ENCODE data around the gene DUSP8.

The DUSP8 gene

DNA sequence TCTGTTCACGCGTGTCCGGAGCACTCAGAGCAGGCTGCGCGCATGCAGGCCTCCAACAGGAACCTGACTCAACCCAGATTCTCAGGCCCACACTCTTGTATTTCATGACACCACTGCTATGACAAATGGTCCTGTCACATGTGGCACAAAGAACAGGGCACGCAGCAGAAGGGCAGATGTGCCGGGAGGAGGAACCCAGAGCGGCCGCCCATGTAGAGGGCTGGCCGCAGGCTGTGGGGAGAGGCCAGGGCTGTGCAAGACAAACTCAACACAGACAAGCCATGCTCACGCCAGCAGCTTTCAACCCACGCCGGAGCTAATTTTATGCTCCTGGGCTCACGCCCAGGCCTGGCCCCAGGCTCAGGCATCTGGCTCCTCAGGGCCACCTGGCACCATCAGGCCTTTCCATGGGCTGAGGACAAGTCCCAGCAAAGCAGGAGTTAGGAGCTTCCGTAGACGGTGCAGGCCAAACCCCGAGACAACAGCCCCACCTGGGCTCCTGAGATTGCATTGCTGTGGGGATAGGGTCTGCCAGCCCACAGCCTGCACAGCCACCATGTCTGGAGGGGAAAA is 40.0 kb downstream of the DUSP8 start:
- DNase-seq (ENCODE audit: low read depth, low spot score), result no peak
- no peak overlapping the region for H3K27ac ChIP-seq (ENCODE audit: low read length)

DNA sequence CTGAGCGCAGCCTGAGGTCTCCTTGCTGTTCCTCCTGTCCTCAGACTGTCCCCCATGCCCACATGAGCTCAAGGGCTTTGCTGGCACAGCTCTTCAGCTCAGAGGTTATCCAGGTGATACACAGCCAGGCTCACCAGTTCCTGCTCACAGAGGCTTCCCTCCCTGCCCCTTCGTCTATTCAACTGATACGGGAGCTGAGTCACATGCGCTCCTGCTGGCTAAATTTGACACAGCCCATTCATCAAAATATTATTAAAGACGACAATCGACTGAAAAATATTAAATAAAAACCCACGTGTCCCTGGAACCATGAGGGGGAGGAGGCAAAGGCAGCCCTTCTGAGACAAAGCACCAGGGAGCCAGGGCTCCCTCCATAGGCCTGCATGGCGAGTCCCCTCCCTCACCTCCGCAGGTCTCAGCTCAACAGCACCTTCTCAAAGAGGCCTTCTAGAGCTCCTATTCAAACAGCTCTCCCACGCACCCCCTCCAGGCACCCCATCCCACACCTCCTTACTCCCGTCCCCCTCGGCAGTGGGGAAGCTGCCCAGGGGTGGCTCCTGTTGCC is 40.5 kb downstream of the DUSP8 start:
- no peaks in the 10 kb centered on the region for H3K9me3 ChIP-seq (ENCODE audit: control insufficient read depth, insufficient read depth, low read length)
- H3K27ac ChIP-seq (ENCODE audit: low read length), result no peak overlapping the region
- H3K27me3 ChIP-seq (ENCODE audit: control insufficient read depth, insufficient read depth, low read length), result no peaks in the 10 kb centered on the region
- WGBS (ENCODE audit: insufficient coverage, insufficient read length), result no CpG with 5 or more reads among the region's 12 CpGs
- no peaks in the 10 kb centered on the region for H3K4me1 ChIP-seq (ENCODE audit: control insufficient read depth, insufficient read depth, low read length)
- H3K4me3 ChIP-seq (ENCODE audit: low read length), result no peak overlapping the region
- no peak for DNase-seq (ENCODE audit: low read depth, low spot score)
- H3K36me3 ChIP-seq (ENCODE audit: control insufficient read depth, insufficient read depth, low read length), result no peaks in the 10 kb centered on the region

More for the DNA sequence above, 40.0 kb downstream of the DUSP8 start:
- WGBS (ENCODE audit: insufficient coverage, insufficient read length), result no CpG with 5 or more reads among the region's 17 CpGs
- Histone ChIP-seq H3K36me3 (ENCODE audit: control insufficient read depth, insufficient read depth, low read length) (no peaks in the 10 kb centered on the region), H3K4me3 (ENCODE audit: low read length) (no peak overlapping the region), H3K27me3 (ENCODE audit: control insufficient read depth, insufficient read depth, low read length) (no peaks in the 10 kb centered on the region), H3K9me3 (ENCODE audit: control insufficient read depth, insufficient read depth, low read length) (no peaks in the 10 kb centered on the region), H3K4me1 (ENCODE audit: control insufficient read depth, insufficient read depth, low read length) (no peaks in the 10 kb centered on the region)

DNA sequence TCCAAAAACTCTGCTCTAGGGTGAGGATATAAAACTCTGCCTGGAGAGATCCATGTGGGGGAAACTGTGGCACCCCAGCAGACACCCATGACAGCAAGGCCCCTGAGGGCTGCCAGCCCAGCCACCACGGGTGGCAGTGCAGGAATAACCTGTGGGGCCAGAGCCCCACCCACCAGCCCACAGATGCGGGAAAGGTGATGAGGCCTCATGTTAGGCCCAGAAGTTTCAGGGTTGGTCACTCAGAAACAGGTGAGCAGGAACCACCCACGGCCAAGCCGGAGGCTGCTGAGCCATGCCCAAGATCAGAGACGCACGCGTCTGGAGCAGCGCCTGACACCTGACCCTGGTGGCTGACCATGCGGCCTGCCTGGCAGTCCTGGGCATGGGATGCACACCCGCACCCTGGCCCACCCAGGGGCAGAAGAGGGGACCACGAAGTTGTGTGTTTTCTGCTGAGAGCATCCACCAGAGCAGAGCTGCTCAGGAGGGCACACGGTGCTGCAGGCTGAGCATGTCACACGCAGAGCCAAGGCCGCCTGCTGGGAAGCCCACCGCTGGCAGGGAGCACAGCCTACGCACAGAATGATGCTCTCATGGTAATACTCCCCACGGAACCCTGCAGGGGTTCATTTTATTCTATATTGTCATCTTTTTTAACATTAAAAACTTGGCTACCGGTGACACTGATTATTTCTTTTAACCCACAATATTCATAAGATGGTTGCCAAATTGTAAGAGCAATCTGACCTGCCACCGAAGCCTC is 41.2 kb downstream of the DUSP8 start:
- no peaks in the 10 kb centered on the region for H3K27me3 ChIP-seq (ENCODE audit: control insufficient read depth, insufficient read depth, low read length)
- no peak for DNase-seq (ENCODE audit: low read depth, low spot score)
- no CpG with 5 or more reads among the region's 19 CpGs for WGBS (ENCODE audit: insufficient coverage, insufficient read length)
- H3K9me3 ChIP-seq (ENCODE audit: control insufficient read depth, insufficient read depth, low read length), result no peaks in the 10 kb centered on the region
- no peaks in the 10 kb centered on the region for H3K4me1 ChIP-seq (ENCODE audit: control insufficient read depth, insufficient read depth, low read length)
- H3K27ac ChIP-seq (ENCODE audit: low read length), result no peak overlapping the region
- no peak overlapping the region for H3K4me3 ChIP-seq (ENCODE audit: low read length)
- no peaks in the 10 kb centered on the region for H3K36me3 ChIP-seq (ENCODE audit: control insufficient read depth, insufficient read depth, low read length)

DNA sequence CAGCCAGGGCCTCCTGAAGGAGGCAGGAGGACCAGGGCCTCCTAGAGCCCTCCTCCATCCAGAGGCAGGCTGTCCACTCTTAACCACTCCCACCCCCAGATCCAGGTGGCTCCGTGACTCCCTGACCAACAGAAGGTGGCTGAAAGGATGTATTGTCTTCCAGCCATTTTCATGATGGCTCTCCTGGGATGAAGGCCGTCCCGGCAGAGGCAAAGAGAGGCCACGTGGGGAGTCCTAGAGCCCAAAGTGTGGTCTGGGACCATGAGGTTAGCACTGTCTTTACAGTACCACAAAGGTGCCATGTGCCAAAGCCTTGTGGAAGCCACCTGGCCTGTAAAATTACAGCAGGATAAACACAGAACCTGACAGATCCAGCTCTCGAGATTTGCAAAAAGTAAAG is 42.3 kb downstream of the DUSP8 start:
- DNase-seq (ENCODE audit: low read depth, low spot score), result no peak
- no peak overlapping the region for H3K4me3 ChIP-seq (ENCODE audit: low read length)
- no peak overlapping the region for H3K27ac ChIP-seq (ENCODE audit: low read length)
- no CpG with 5 or more reads among the region's 5 CpGs for WGBS (ENCODE audit: insufficient coverage, insufficient read length)
- H3K27me3 ChIP-seq (ENCODE audit: control insufficient read depth, insufficient read depth, low read length), result no peaks in the 10 kb centered on the region
- H3K9me3 ChIP-seq (ENCODE audit: control insufficient read depth, insufficient read depth, low read length), result no peaks in the 10 kb centered on the region
- H3K4me1 ChIP-seq (ENCODE audit: control insufficient read depth, insufficient read depth, low read length), result no peaks in the 10 kb centered on the region
- H3K36me3 ChIP-seq (ENCODE audit: control insufficient read depth, insufficient read depth, low read length), result no peaks in the 10 kb centered on the region

DNA sequence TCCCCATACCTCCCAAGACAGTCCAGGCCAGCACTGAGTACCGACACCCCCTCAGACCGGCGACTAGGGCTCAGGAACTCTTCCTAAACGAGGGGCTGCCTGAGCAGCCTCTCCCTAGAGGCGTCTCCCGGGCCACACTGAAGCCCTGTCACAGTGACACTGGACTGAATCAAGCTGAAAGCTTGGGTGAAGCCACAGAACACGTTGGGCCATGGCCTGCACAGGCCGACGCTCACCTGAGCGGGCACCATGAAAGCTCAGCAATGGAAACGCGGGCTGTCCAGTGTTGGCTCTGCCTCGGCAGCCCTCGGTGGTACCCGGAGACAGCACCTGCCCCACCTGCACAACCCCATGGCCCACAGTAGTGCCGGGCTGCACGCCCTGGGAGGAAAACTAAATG is 42.8 kb downstream of the DUSP8 start:
- no CpG with 5 or more reads among the region's 17 CpGs for WGBS (ENCODE audit: insufficient coverage, insufficient read length)
- no peaks in the 10 kb centered on the region for H3K36me3 ChIP-seq (ENCODE audit: control insufficient read depth, insufficient read depth, low read length)

DNA sequence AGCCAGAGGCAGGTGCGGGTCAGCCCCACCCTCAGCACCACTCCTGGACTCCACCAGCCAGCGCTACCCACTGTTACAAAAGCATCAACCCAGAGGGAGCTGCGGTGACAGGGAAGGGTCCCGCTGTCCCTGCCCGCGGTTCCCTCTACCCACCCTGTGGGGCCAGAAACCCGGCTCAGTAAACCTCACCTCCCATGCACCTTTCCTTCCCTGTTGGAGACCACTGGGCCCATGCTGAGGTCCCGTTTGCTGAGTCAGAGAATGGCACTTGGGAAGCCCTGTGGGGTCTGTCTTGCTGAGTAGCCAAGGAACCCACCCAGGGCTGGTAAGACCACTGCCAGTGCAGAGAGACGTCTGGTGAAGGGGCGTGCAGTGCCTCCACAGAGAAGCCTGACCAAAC is 43.4 kb downstream of the DUSP8 start:
- Histone ChIP-seq H3K9me3 (ENCODE audit: control insufficient read depth, insufficient read depth, low read length) (no peaks in the 10 kb centered on the region), H3K27ac (ENCODE audit: low read length) (no peak overlapping the region), H3K27me3 (ENCODE audit: control insufficient read depth, insufficient read depth, low read length) (no peaks in the 10 kb centered on the region), H3K4me3 (ENCODE audit: low read length) (no peak overlapping the region), H3K4me1 (ENCODE audit: control insufficient read depth, insufficient read depth, low read length) (no peaks in the 10 kb centered on the region), H3K36me3 (ENCODE audit: control insufficient read depth, insufficient read depth, low read length) (no peaks in the 10 kb centered on the region)
- no CpG with 5 or more reads among the region's 10 CpGs for WGBS (ENCODE audit: insufficient coverage, insufficient read length)
- DNase-seq (ENCODE audit: low read depth, low spot score), result no peak

More for the DNA sequence above, 42.8 kb downstream of the DUSP8 start:
- no peak overlapping the region for H3K4me3 ChIP-seq (ENCODE audit: low read length)
- no peaks in the 10 kb centered on the region for H3K27me3 ChIP-seq (ENCODE audit: control insufficient read depth, insufficient read depth, low read length)
- H3K4me1 ChIP-seq (ENCODE audit: control insufficient read depth, insufficient read depth, low read length), result no peaks in the 10 kb centered on the region
- no peak for DNase-seq (ENCODE audit: low read depth, low spot score)
- no peaks in the 10 kb centered on the region for H3K9me3 ChIP-seq (ENCODE audit: control insufficient read depth, insufficient read depth, low read length)
- H3K27ac ChIP-seq (ENCODE audit: low read length), result no peak overlapping the region

DNA sequence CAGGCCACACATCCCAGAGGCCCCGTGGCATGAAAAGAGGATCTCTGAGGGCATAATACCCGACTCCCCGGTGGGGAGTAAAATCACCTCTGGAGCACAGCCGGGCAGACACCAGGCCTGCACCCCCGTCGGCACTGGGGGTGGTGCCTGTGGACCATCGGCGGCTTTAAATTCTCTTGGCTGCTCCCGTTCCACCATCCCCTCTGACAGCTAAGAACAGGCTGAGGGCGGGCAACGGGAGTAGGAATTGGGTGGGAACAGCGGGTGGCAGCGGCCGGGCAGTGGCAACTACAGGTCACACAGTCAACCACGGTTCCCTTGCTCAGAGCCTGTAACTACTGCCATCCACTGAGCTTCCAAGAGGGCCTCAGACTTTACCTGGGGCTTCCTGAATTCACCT is 45.3 kb downstream of the DUSP8 start:
- Histone ChIP-seq H3K4me1 (ENCODE audit: control insufficient read depth, insufficient read depth, low read length) (no peaks in the 10 kb centered on the region), H3K27me3 (ENCODE audit: control insufficient read depth, insufficient read depth, low read length) (no peaks in the 10 kb centered on the region), H3K9me3 (ENCODE audit: control insufficient read depth, insufficient read depth, low read length) (no peaks in the 10 kb centered on the region), H3K27ac (ENCODE audit: low read length) (no peak overlapping the region), H3K4me3 (ENCODE audit: low read length) (no peak overlapping the region), H3K36me3 (ENCODE audit: control insufficient read depth, insufficient read depth, low read length) (no peaks in the 10 kb centered on the region)
- DNase-seq (ENCODE audit: low read depth, low spot score), result no peak
- WGBS (ENCODE audit: insufficient coverage, insufficient read length), result no CpG with 5 or more reads among the region's 15 CpGs

DNA sequence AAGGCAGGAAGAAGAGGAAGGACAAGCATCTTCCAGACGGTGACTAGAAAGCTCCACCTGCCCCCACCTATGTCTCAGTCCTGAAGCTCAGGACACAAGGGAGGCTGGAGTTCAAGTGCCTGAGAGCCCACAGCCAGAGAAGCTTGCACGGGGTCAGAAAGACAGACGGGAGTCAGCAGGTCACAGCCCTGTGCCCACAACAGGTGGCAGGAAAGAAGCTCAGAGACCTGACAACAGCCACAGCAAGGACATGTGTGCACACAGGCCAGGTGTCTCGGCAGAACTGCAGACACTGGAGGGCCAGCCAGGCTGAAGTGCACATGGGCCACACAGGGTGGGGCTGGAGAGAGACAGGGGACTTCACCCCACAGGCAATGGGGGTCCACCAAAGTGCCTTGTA is 48.3 kb downstream of the DUSP8 start:
- no CpG with 5 or more reads among the region's 4 CpGs for WGBS (ENCODE audit: insufficient coverage, insufficient read length)
- Histone ChIP-seq H3K36me3 (ENCODE audit: control insufficient read depth, insufficient read depth, low read length) (no peaks in the 10 kb centered on the region), H3K4me1 (ENCODE audit: control insufficient read depth, insufficient read depth, low read length) (no peaks in the 10 kb centered on the region), H3K27ac (ENCODE audit: low read length) (no peak overlapping the region), H3K27me3 (ENCODE audit: control insufficient read depth, insufficient read depth, low read length) (no peaks in the 10 kb centered on the region), H3K9me3 (ENCODE audit: control insufficient read depth, insufficient read depth, low read length) (no peaks in the 10 kb centered on the region), H3K4me3 (ENCODE audit: low read length) (no peak overlapping the region)
- DNase-seq (ENCODE audit: low read depth, low spot score), result no peak

DNA sequence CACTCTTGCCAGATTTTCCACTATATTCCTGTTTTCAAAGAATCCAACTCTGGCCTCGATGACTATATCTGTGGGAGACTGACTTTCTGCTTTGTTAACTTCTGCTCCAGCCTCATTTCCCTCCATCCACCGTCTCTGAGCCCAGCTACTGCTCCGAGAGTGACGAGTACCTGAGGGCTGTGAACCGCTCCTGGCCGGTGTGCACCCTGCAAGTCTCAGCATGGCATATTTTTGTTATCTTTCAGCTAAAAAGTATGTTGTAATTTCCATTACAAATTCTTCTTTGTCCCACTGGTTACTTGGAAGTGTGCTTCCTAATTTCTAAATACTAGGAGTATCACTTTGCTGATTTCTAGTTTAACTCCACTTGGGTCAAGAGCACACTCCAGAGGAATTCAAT is 49.0 kb downstream of the DUSP8 start:
- no peak for DNase-seq (ENCODE audit: low read depth, low spot score)
- no peak overlapping the region for H3K4me3 ChIP-seq (ENCODE audit: low read length)
- no peaks in the 10 kb centered on the region for H3K4me1 ChIP-seq (ENCODE audit: control insufficient read depth, insufficient read depth, low read length)
- H3K36me3 ChIP-seq (ENCODE audit: control insufficient read depth, insufficient read depth, low read length), result no peaks in the 10 kb centered on the region
- H3K27ac ChIP-seq (ENCODE audit: low read length), result no peak overlapping the region
- WGBS (ENCODE audit: insufficient coverage, insufficient read length), result no CpG with 5 or more reads among the region's 6 CpGs
- no peaks in the 10 kb centered on the region for H3K9me3 ChIP-seq (ENCODE audit: control insufficient read depth, insufficient read depth, low read length)
- no peaks in the 10 kb centered on the region for H3K27me3 ChIP-seq (ENCODE audit: control insufficient read depth, insufficient read depth, low read length)

DNA sequence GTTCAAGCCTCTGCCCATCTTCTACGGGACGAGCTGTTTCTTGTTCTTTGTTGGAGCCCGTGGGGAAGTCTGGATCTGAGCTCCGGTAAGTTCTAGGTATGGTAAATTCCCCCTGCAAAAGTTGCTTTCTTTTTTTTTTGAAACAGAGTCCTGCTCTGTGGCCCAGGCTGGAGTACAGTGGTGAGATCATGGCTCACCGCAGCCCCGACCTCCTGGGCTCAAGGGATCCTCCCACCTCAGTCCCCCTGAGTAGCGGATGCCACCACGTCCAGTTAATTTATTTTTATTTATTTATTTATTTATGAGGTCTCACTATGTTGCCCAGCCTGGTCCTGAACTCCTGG is 50.0 kb downstream of the DUSP8 start:
- Histone ChIP-seq H3K9me3 (ENCODE audit: control insufficient read depth, insufficient read depth, low read length) (no peaks in the 10 kb centered on the region), H3K27me3 (ENCODE audit: control insufficient read depth, insufficient read depth, low read length) (no peaks in the 10 kb centered on the region), H3K4me3 (ENCODE audit: low read length) (no peak overlapping the region), H3K36me3 (ENCODE audit: control insufficient read depth, insufficient read depth, low read length) (no peaks in the 10 kb centered on the region), H3K27ac (ENCODE audit: low read length) (no peak overlapping the region), H3K4me1 (ENCODE audit: control insufficient read depth, insufficient read depth, low read length) (no peaks in the 10 kb centered on the region)
- DNase-seq (ENCODE audit: low read depth, low spot score), result no peak
- no CpG with 5 or more reads among the region's 8 CpGs for WGBS (ENCODE audit: insufficient coverage, insufficient read length)
